GM10847 (cell line): ENCODE measurements around the gene SHISA3.

Experiments used
- POLR2A ChIP-seq: IDR thresholded peaks from 2 replicates; pipeline ENCODE4 v1.6.1; 2011; ENCODE audit not compliant: insufficient read length; ENCODE audit errors: extremely low read depth

SHISA3 gene

GRCh38 chr4:42415281-42415680, 18.0 kb downstream of the SHISA3 start:
- no peak for TF ChIP-seq POLR2A

DNA sequence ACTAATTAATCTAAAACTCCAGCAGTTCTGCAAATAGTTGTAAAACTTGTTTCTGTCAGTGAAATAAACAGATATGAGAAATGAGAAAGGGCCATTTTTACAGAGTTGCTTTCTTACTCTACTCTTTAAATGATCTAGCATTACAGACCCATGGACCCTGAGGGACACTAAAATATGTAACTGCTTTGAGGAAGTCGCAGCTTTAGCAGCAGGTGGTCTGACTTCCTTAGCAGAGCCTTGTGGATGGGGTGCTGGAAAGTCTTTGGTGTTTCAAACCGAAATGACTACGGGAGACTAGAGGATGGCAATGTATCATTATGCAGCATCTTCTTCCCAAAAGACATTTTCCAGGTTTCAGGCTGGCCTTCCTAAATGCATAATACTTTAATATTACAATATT, 18.7 kb downstream of the SHISA3 start:
- no peak for TF ChIP-seq POLR2A

GRCh38 chr4:42417550-42417949, 20.3 kb downstream of the SHISA3 start:
- no peak for TF ChIP-seq POLR2A

DNA sequence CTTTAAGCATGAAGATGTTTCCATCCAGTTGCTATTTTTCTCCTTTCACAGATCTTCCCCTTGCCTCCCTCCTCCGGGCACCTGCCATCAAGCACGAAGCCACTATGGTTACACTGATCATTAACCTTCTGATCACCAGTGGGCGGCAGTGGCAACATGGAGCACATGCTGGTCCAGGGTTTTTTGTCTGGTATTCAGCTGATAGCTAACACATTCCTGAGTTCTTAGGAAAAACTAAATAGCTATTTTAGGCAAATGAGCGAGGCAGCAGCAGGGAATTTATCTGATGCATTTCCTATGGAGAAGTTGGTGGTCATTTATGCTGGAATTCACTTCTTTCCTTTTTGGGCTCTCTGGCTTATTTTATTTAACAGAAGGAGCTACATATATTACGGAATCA, 22.9 kb downstream of the SHISA3 start:
- no peak for TF ChIP-seq POLR2A

GRCh38 chr4:42425146-42426065, 28.1 kb downstream of the SHISA3 start:
- TF ChIP-seq POLR2A: no peak

GRCh38 chr4:42428036-42428435, 30.7 kb downstream of the SHISA3 start:
- TF ChIP-seq POLR2A: no peak

GRCh38 chr4:42436928-42437565, 39.8 kb downstream of the SHISA3 start:
- no peak for TF ChIP-seq POLR2A

DNA sequence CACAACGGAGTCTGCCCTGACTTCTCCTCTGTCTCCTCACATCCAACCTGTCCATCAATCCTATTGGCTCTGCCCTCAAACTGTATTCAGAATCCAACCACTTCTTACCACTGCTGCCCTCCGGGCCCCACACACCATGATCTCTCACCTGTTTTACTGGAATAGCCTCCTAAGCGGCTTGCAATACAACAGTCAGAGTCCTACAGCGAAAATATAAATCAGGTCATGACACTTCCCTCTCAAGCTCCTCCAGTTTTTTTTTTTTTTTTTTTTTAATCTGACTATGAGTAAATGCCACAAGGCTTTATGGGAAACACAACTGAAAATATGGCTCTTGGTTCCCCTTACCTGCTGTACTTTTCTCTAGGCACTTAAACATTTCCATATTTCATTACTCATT, 42.8 kb downstream of the SHISA3 start:
- no peak for TF ChIP-seq POLR2A

DNA sequence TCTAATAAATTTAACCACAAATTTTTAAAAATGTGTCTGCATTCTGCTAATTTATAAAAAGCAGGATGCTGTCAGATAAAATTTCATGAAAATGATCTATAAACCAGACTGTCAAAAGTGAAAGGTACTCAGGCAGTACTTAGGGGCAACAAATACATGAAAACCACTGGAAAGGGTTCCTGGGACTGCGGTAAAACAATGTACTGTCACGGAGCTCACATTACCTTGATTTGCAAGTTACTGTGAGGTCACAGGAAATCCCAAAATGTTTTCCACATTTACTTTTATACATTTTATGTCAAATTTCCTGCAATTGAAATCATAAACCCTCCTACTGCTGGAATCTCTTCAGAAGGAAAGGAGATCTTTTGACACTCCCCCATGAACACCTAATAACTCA, 45.3 kb downstream of the SHISA3 start:
- no peak for TF ChIP-seq POLR2A

GRCh38 chr4:42445038-42445437, 47.8 kb downstream of the SHISA3 start:
- no peak for TF ChIP-seq POLR2A

DNA sequence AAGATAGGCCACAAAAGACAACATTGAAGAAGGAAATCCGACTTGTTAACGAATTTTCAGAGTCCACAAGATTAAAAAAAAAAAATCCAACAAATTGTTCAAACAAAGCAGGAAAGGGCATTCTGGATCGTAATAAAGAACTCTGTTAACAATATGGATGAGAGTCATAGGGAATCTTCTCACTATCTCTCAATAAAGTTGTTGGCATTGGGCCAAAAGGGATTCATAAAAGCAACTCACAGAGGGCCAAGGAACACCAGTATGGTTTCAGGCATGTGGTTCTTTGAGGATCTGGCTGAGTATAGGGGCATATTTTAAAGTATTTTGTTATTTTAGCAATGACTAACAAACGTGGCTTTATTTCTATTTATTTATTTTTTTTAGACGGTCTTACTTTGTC, 49.5 kb downstream of the SHISA3 start:
- TF ChIP-seq POLR2A: no peak
